Measurements from ENCODE around the gene SNX15.

- no peak for TF ChIP-seq CTCF (IDR thresholded peaks at IDR 0.05; ENCODE audit: low read depth, low read length, poor library complexity, severe bottlenecking)
- TF ChIP-seq EZH2phosphoT487 (IDR thresholded peaks at IDR 0.05; ENCODE audit: borderline replicate concordance, low read length): no peak
These were observed 6.2 kb upstream of the SNX15 start for GRCh38 chr11:65021003-65021402.
